NOMO-1 treated with dmso at 0.1 percent for 144 hours (cell line): ENCODE data around the gene OR4N5.

ENCODE experiments used
- DNase-seq: peaks from one replicate; lab custom pipeline; 2025; ENCODE audit not compliant: unreplicated experiment; lab: John Stamatoyannopoulos, UW

Gene OR4N5

DNA sequence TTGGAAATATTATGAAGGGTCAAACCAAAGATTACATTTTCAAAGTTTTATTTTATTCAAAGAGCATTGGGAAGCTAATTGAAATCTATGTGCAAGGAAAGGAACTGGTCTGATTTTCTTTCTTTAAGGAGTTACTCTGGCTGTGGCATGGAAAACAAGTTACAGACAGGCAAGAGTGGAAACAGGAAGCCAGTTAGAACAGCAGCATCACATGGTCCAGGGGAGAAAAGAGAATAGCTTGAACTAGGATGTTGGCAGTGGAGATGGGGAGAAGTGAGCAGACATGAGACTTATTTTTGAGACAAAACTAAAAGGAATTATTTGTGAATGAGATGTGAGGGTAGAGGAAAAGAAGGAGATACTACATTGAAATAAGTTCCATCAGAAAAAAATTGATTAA, 55.5 kb downstream of the OR4N5 start:
- DNase-seq = no peak
